Stimulated activated CD4-positive, alpha-beta T cell treated with anti-CD3 and anti-CD28 coated beads, Interleukin-1b, Interleukin-23, amount 100 ng/mL, for 1 hour (primary cell): ENCODE results near the gene RECK.

Source experiments
- DNase-seq, 2 donors: peaks; one replicate each; pipeline ENCODE4 v3.0.0-alpha.2; 2020; ENCODE audit warnings: low read depth in 2 of 2

RECK gene

GRCh38 chr9:36029202-36029601 is 7.5 kb upstream of the RECK start:
- DNase-seq: no peak

DNA sequence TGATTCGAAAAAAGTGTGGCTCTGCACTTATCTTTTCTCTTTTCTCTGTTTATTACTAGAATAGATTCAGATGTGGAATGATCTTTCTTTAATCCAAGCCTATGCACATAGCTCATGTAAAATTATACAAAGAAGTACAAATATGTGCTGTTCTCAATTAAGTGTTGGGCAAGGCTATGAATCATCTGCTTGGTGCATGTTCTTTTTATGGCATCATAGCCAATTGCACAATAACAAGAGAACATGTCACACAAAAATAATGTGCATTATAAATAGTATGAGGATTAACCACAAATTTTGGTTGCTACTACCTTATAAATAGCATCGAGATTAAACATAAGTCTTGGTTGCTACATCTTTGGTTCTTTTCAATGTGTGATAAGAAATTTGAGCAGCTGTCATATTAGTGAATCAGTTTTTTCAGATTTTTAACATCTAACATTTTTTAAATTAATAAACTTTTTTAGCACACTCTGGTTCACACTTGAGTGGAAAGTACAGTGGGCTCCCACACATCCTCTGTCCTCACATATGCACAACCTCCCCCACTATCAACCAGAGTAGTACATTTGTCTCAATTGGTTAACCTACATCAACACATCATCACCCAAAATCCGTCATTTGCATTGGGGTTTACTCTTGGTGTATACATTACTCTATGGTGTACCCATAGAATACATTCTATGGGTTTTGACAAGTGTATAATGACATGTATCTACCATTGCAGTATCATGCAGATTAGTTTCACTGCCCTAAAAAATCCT is 6.8 kb upstream of the RECK start:
- no peak for DNase-seq

- DNase-seq: no peak
Observed at GRCh38 chr9:36030871-36031270, 5.8 kb upstream of the RECK start.

DNA sequence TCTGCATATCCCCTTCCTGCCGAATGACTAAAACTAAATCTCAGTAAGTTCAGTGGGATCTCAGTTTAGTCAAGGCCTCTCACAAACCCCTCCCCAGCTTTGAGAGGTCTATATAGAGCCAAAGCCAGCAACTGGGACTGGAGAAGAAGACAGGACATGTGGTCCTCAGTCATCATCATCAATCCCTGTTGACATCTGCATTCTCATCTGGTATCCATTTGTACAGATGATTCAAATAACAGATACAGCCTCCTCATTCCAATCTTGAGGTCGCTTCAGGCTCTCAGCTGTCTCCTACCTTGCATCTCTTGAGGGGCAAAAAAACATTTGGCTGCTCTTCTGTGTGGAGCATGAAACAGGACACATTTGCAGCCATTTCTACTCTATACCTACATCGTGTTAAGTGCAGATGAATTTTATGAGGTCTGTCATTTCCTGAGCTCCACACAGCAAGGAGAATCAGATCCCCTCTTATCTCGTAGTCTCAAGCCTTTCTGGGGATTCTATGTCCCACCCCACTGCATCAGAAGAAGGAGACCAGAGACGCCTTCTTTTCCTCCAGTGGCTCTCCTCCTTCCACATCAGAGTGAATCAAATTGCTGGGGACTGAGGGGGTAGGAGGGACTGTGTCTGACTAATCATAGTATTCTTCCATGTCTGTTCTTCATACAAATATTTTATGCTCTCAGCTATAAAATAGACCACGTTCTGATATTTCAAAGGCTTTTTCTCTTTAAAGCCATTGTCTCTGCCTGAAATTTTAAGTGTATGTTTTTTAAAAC is 4.7 kb upstream of the RECK start:
- no peak for DNase-seq

- no peak for DNase-seq
Observed at GRCh38 chr9:36033788-36034187, 2.9 kb upstream of the RECK start.

- DNase-seq: no peak
Observed at GRCh38 chr9:36034234-36034633, 2.5 kb upstream of the RECK start.

GRCh38 chr9:36035006-36035405 is 1.7 kb upstream of the RECK start:
- no peak for DNase-seq

GRCh38 chr9:36036253-36036779 is 397 bp upstream of the RECK start:
- DNase-seq: no peak

DNA sequence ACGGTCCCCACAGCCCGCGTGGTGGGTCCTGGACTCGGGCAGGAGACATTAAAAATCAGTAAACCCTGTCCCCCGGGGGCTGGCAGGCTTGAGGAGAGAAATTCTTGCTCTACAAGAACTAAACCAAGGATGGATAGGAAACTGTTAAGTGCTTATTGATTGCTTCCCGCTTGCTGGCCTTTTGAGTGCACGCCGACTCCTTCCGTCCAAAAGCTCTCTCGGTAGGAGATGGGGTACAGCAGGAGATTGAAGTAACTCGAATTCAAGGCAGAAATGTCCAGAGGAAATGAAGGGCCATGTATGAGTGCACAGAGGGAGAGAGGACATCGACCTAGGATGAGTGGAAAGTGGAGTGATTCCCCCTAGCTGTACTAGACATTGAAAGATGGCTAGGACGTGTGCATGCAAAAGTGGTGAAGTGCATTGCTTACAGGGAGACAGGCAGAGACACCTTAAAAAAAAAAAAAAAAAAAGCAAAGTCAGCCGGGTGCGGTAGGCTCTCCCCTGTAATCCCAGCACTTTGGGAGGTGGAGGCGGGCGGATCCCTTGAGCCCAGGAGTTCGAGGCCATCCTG is 923 bp downstream of the RECK start:
- no peak for DNase-seq

DNA sequence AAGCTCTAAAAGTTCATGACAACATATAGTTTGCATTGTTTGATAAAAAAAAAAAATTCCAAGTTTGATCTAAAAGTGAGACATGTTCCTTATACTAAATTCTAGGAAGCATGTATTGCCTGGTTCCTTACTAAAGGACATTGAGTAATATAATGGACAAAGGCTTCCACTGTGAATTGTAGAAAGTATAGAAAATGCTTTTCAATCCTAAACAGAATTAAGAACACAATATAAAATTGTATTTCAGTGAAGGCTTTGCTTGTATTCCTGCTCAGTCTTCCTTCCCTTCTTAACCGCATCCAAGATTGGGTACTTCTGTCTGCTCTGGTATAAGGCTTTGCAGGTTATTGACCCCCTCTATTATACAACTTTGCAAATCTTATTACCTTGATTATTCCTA is 2.4 kb downstream of the RECK start:
- DNase-seq: no peak

- DNase-seq: no peak
Observed at GRCh38 chr9:36039696-36040095, 3.0 kb downstream of the RECK start.

DNA sequence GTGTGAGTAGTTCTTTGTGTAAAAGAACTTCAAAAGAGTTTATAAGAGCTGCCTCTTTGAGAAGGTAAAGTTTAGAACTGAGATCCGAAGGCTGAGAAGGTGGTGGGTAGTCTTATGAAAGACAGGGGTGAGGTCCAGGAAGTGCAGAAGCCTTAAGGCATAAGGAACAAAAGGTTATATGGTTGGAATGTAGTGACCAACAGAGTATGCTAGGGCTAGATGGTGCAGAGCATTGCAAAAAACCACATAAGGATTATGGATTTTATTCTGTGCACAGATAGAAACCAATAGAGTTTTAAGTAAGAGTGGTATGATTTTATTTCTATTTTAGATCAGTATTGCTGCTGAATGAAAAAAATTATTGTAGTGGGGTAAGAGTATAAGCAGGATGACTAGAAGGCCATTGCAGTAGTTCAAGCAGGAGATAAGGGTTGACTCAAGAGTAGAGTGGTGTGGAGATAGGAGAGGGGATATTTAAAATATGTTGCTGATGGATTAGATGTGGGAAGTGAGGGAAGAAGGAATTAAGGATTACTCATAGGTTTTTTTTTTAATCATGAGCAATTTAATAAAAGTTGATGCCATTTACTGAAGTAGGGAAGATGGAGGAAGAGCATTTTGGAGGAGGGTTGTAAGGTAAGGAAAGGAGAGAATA is 3.7 kb downstream of the RECK start:
- no peak for DNase-seq

- no peak for DNase-seq
Observed at GRCh38 chr9:36041506-36041905, 4.8 kb downstream of the RECK start.

DNA sequence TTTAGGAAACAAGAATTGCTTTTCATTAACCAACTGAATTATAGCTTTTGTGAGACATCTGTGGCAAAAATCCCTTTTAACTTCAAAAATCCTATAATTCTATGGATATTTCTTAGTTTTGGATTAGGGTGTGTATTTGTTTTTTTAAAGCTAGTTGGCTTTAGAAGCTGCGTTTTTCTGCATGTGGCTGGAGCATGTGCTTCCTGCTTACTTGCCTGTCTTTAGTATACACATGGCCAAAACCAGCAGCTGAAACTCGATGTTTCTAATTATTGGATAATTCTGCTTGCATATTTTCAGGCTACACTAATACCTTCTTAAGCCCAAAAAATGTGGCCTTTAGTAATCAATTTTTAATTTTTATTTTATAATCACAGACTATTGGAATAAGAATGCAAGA is 8.9 kb downstream of the RECK start:
- DNase-seq: no peak

DNA sequence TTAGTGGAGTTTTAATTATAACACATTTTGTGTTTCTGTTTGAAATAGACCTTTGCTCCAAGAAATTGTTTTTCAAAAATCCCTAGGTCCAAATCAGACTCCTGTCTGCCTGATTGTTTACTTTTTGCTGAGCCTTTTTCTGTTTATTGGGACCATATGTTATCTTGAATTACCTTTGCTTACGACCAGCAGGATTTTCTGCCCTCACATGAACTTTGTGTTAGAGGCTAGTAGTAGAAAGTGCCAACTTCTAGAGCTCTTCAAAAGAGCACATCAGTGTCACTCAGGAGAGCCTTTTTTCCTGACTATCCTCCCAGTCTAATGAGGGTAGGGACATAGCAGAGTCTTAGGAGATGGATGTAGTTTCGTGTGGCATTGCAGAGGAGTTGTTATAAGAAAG is 10.2 kb downstream of the RECK start:
- no peak for DNase-seq

DNA sequence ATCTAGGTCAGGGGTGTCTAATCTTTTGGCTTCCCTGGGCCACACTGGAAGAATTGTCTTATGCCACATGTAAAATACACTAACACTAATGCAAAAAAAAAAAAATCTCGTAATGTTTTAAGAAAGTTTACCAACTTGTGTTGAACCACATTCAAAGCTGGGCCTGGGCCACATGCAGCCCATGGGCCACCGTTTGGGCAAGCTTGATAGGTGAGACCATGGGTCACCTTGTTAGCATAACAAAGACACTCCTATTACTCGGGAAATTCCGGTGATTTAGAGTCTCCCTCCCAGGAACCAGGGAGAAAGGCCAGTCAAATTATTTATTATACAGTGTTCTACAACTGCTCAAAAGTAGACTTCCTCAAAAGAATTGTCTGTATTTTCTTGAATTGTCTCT is 12.7 kb downstream of the RECK start:
- DNase-seq: no peak

GRCh38 chr9:36050476-36050875 is 13.8 kb downstream of the RECK start:
- no peak for DNase-seq

- DNase-seq: no peak
Observed at GRCh38 chr9:36051317-36051716, 14.6 kb downstream of the RECK start.

- no peak for DNase-seq
Observed at GRCh38 chr9:36053971-36054370, 17.3 kb downstream of the RECK start.

DNA sequence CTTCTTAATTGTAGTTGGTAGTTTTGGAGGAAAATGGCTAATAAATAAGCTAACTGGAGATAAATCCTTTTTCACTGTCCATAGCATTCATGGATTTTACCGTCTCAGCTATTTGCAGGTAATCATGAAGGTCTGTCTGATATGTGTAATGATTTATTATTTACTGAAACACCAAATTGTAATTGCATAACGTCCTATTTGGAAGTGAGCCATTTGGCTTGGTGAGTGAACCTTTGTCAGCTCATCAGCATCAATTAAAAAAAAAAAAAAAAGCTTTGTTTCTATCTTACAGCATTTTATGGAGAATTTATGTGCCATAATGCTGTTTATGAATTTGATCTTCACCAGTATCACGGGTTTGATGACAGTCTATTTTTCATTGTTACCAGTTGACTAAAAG is 20.2 kb downstream of the RECK start:
- no peak for DNase-seq

DNA sequence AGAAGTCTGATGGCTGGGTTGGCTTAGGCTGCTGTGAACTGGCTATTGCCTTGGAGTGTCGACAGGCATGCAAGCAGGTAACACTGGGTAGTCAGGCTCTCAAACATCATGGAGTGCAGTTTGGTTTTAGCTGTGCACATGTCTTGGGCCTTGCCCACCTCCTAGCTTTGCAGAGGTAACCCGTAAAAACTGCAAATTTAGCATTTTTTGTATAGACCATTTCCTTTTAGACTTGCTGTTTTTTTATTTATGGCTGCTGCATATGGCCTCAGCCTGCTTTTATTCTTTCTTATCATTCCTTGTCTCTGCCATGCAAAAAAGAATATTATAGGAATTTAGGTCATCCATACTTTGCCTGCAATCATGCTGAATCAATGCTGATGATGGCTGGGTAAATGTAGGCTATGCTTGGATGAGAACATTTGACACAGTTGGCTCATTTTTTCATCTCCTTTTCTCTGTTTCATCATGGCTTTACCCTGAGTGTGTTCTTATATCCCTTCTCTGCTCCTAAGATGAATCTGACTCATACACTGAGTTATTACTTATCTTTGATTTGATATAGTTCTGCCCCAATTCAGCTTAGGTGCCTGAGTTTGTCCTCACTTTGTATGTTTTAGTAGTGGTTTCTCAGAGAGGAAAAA is 27.2 kb downstream of the RECK start:
- no peak for DNase-seq
